Trophoblast cell (in vitro differentiated cells and primary cell): Measurements from ENCODE around the gene NFE2L2.

Source experiments
- DNase-seq, 2 donors: peaks; one replicate each; pipeline ENCODE4 v3.0.0-alpha.2; 2016
- H2AFZ ChIP-seq: 2 replicates; pipeline ENCODE4 v1.6.1; 2013; ENCODE audit warnings: low read length, moderate library complexity, mild to moderate bottlenecking; ENCODE audit not compliant: insufficient read depth, poor library complexity
- H2AK5ac ChIP-seq: 2 replicates; pipeline ENCODE4 v1.6.1; 2013; ENCODE audit warnings: mild to moderate bottlenecking, low read length
- H2BK120ac ChIP-seq: 2 replicates; pipeline ENCODE4 v1.6.1; 2013; ENCODE audit warnings: low read length, mild to moderate bottlenecking, moderate library complexity; ENCODE audit not compliant: insufficient read depth, poor library complexity
- H2BK12ac ChIP-seq: 2 replicates; pipeline ENCODE4 v1.6.1; 2013; ENCODE audit warnings: mild to moderate bottlenecking, low read length, moderate library complexity
- H2BK5ac ChIP-seq: 2 replicates; pipeline ENCODE4 v1.6.1; 2013; ENCODE audit warnings: low read length, low read depth, moderate library complexity, mild to moderate bottlenecking; ENCODE audit not compliant: poor library complexity
- H3K14ac ChIP-seq: 2 replicates; pipeline ENCODE4 v1.6.1; 2013; ENCODE audit warnings: mild to moderate bottlenecking, low read length
- H3K18ac ChIP-seq: 2 replicates; pipeline ENCODE4 v1.6.1; 2013; ENCODE audit warnings: mild to moderate bottlenecking, low read length
- H3K23ac ChIP-seq: 2 replicates; pipeline ENCODE4 v1.6.1; 2013; ENCODE audit warnings: low read length
- H3K27ac ChIP-seq: 2 replicates; pipeline ENCODE4 v1.5.1; 2013; ENCODE audit warnings: low read depth, mild to moderate bottlenecking, inconsistent platforms, low read length, moderate library complexity
- H3K27me3 ChIP-seq: 2 replicates; pipeline ENCODE4 v1.6.1; 2013; ENCODE audit warnings: inconsistent platforms, mild to moderate bottlenecking, low read length, moderate library complexity; ENCODE audit not compliant: insufficient read depth
- H3K36me3 ChIP-seq, 2 experiments: 1 replicate in 1 of 2; 2 replicates in 1 of 2; pipeline ENCODE4 v1.6.1; 2013; ENCODE audit warnings: low read length in 2 of 2, mild to moderate bottlenecking in 2 of 2, moderate library complexity in 1 of 2; ENCODE audit not compliant: insufficient read depth in 2 of 2, control insufficient read depth in 1 of 2
- H3K4ac ChIP-seq: 2 replicates; pipeline ENCODE4 v1.6.1; 2013; ENCODE audit warnings: low read depth, mild to moderate bottlenecking, low read length, moderate library complexity
- H3K4me1 ChIP-seq, 2 experiments: 1 replicate in 1 of 2; 2 replicates in 1 of 2; pipeline ENCODE4 v1.6.1; 2013; ENCODE audit warnings: low read length in 2 of 2, mild to moderate bottlenecking in 2 of 2, moderate library complexity in 1 of 2; ENCODE audit not compliant: insufficient read depth in 2 of 2, control insufficient read depth in 1 of 2
- H3K4me2 ChIP-seq: 2 replicates; pipeline ENCODE4 v1.6.1; 2013; ENCODE audit warnings: inconsistent platforms, mild to moderate bottlenecking, low read length, moderate library complexity
- H3K4me3 ChIP-seq: 2 replicates; pipeline ENCODE4 v1.5.1; 2013; ENCODE audit warnings: mild to moderate bottlenecking, low read depth, low read length, inconsistent platforms
- H3K79me1 ChIP-seq: one replicate; pipeline ENCODE4 v1.6.1; 2013; ENCODE audit warnings: low read length
- H3K79me2 ChIP-seq: 2 replicates; pipeline ENCODE4 v1.6.1; 2013; ENCODE audit warnings: low read length, mild to moderate bottlenecking; ENCODE audit not compliant: control insufficient read depth, insufficient read depth, poor library complexity
- H3K9ac ChIP-seq: 2 replicates; pipeline ENCODE4 v1.6.1; 2013; ENCODE audit warnings: mild to moderate bottlenecking, low read length
- H3K9me3 ChIP-seq: 2 replicates; pipeline ENCODE4 v1.6.1; 2013; ENCODE audit warnings: low read depth, mild to moderate bottlenecking, control low read depth, inconsistent platforms, low read length; ENCODE audit not compliant: insufficient read depth
- H4K12ac ChIP-seq: 2 replicates; pipeline ENCODE4 v1.6.1; 2013; ENCODE audit warnings: low read depth, mild to moderate bottlenecking, low read length, moderate library complexity
- H4K8ac ChIP-seq: 2 replicates; pipeline ENCODE4 v1.6.1; 2013; ENCODE audit warnings: low read depth, mild to moderate bottlenecking, low read length, moderate library complexity
- H4K91ac ChIP-seq: one replicate; pipeline ENCODE4 v1.6.1; 2013; ENCODE audit warnings: low read depth, mild to moderate bottlenecking, low read length, moderate library complexity
- WGBS: extraction: QIAGEN DNeasy Blood & Tissue Kit; methylation state at CpG from one replicate; pipeline ENCODE4 v1.1.7; 2013; ENCODE audit warnings: missing lambda C conversion rate; ENCODE audit not compliant: insufficient read length, insufficient coverage; ENCODE audit errors: extremely low coverage; 5-methylcytosine and 5-hydroxymethylcytosine counted together

The NFE2L2 gene

DNA sequence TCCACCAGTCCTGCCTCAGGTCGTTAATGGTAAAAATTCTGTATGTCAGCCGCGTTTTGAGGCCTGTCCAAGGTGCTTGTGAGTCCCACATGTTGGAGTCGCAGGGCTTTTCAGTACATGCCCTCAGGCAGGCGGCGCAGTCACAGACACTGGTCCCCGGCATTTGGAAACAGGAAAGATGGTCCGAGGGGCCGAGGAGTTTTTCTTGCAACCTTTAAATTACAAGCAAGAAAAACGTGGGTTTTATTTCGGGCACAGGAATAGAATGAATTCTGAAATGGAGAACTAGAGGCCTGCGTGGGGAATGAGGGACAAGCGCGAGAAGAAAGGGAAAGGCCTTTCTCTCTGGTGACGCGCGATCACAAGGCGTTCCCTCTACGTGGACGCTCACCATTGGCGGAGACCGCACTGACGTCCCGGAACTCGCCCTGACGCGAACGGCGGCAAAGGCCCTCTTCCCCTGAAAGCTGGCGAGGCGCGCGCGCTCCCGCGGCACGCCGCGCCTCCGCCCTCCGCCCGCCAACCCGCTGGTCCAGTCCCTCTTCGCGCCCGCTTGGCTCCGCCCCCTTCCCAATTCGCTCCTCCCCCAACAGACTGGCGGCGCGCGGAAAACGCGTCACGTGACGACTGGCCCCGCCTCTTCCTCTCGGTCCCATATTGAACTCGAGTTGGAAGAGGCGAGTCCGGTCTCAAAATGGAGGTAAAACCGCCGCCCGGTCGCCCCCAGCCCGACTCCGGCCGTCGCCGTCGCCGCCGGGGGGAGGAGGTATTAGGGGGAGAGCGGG lies 52.2 kb downstream of the NFE2L2 start, which contains the start of gene HNRNPA3:
HNRNPA3 (plus strand) TSS at position 689 of the 785 bp plus-strand sequence; CDS start at position 695, 6 bp downstream.
- H3K4me2 ChIP-seq: peak within 1 kb of the TSS; percentile 84
- no peaks in the 10 kb centered on the region for H3K4me1 ChIP-seq
- peaks cover 3 to 9% of the 10 kb centered on the region in 2 experiments for H3K36me3 ChIP-seq
- peak; percentile 99 to 100 for DNase-seq
- peak within 1 kb of the TSS; percentile 99 for H4K12ac ChIP-seq
- H3K4me3 ChIP-seq: peak within 1 kb of the TSS; percentile 89
- peak within 1 kb of the TSS; percentile 100 for H3K27ac ChIP-seq
- H4K8ac ChIP-seq: peak within 1 kb of the TSS; percentile 100
- H3K9ac ChIP-seq: peak within 1 kb of the TSS; percentile 95
- no peaks in the 10 kb centered on the region for H3K9me3 ChIP-seq
- no peak within 1 kb of the TSS for H2BK12ac ChIP-seq
- H2BK120ac ChIP-seq: peak within 1 kb of the TSS; percentile 98
- H2BK5ac ChIP-seq: peak within 1 kb of the TSS; percentile 99
- no peaks in the 10 kb centered on the region for H3K27me3 ChIP-seq
- peak within 1 kb of the TSS; percentile 99 for H4K91ac ChIP-seq
- no peak within 1 kb of the TSS for H3K23ac ChIP-seq
- WGBS: no CpG with 5 or more reads among the region's 74 CpGs
- peak within 1 kb of the TSS; percentile 99 for H3K18ac ChIP-seq
- peak within 1 kb of the TSS; percentile 97 for H2AFZ ChIP-seq
- peaks cover 11% of the 10 kb centered on the region for H3K79me1 ChIP-seq
- H3K4ac ChIP-seq: peak within 1 kb of the TSS; percentile 99
- H2AK5ac ChIP-seq: peak within 1 kb of the TSS; percentile 100
- H3K14ac ChIP-seq: peak within 1 kb of the TSS; percentile 100
- H3K79me2 ChIP-seq: peaks cover 9% of the 10 kb centered on the region

DNA sequence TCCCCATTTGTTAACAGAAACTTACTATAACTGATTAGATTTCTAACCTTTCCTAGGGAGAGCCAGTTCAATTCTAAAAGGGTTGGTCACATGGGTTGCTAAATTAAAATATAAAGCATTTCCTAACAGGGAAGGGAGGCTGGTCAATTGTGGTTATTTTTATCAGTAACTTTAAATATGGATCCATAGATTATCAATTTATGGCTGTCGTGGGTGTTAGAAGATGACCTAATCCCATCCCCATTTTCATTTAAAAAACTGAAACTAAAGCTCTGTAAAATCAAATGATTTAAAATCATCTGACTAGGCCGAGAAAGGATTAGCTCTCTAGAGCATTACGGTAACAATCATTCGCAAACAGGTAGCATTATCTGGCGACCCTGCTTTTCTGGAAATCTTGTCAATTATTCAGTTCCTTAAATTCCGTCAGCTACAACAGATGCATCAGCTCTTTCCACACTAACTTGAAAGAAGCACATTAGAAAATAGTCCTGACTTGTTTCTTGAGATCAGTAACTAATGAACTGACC lies 52.9 kb downstream of the NFE2L2 start:
- H2AK5ac ChIP-seq: no peak overlapping the region
- no peaks in the 10 kb centered on the region for H3K4me1 ChIP-seq
- H3K9me3 ChIP-seq: no peaks in the 10 kb centered on the region
- H4K8ac ChIP-seq: peak overlapping the region; percentile 58
- H3K4me2 ChIP-seq: peak overlapping the region; percentile 65
- peak overlapping the region; percentile 45 for H3K9ac ChIP-seq
- H2AFZ ChIP-seq: no peak overlapping the region
- H3K27ac ChIP-seq: peak overlapping the region; percentile 75
- DNase-seq: no peak
- H2BK120ac ChIP-seq: no peak overlapping the region
- no peak overlapping the region for H3K18ac ChIP-seq
- peaks cover 2 to 6% of the 10 kb centered on the region in 2 experiments for H3K36me3 ChIP-seq
- H4K91ac ChIP-seq: peak overlapping the region; percentile 59
- H3K4ac ChIP-seq: no peak overlapping the region
- H3K27me3 ChIP-seq: no peaks in the 10 kb centered on the region
- peak overlapping the region; percentile 49 for H3K4me3 ChIP-seq
- H3K23ac ChIP-seq: no peak overlapping the region
- peaks cover 11% of the 10 kb centered on the region for H3K79me1 ChIP-seq
- peak overlapping the region; percentile 4 for H4K12ac ChIP-seq
- peak overlapping the region; percentile 3 for H3K14ac ChIP-seq
- peaks cover 9% of the 10 kb centered on the region for H3K79me2 ChIP-seq
- no peak overlapping the region for H2BK12ac ChIP-seq
- H2BK5ac ChIP-seq: peak overlapping the region; percentile 15
- WGBS: no CpG with 5 or more reads among the region's 6 CpGs

DNA sequence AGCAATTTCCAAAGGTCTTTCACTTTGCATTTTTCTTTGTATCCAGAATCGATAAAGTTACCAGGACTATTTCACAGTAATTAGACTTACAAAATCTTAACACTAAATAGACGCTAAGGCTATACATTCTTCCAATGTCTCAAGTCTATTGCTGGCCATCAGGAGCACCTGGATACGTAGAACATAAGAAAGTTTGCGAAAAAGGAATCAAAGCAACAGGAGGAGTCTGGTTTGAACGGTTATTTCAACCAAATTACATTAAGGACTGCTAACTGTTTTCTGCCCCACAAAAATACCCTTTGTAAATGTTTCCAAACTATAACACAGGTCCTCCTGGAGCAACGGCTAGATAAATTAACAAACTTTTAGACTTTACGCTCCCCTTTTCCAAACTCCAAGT lies 53.4 kb downstream of the NFE2L2 start:
- Histone ChIP-seq H3K36me3 (peaks cover 2 to 3% of the 10 kb centered on the region in 2 experiments), H3K23ac (no peak overlapping the region), H3K27ac (peak overlapping the region; percentile 34), H3K14ac (no peak overlapping the region), H3K9me3 (no peaks in the 10 kb centered on the region), H3K9ac (no peak overlapping the region), H3K79me1 (peaks cover 11% of the 10 kb centered on the region), H3K4ac (no peak overlapping the region), H3K4me3 (no peak overlapping the region), H4K12ac (no peak overlapping the region), H3K4me2 (peak overlapping the region; percentile 65), H3K79me2 (peaks cover 9% of the 10 kb centered on the region), H4K8ac (no peak overlapping the region), H2BK12ac (no peak overlapping the region), H3K27me3 (no peaks in the 10 kb centered on the region), H2BK120ac (no peak overlapping the region), H2BK5ac (no peak overlapping the region), H3K4me1 (no peaks in the 10 kb centered on the region), H3K18ac (no peak overlapping the region), H2AFZ (no peak overlapping the region), H4K91ac (no peak overlapping the region), H2AK5ac (no peak overlapping the region)
- peak in 1 of 2 donors; percentile 12 for DNase-seq
- no CpG with 5 or more reads among the region's 7 CpGs for WGBS

DNA sequence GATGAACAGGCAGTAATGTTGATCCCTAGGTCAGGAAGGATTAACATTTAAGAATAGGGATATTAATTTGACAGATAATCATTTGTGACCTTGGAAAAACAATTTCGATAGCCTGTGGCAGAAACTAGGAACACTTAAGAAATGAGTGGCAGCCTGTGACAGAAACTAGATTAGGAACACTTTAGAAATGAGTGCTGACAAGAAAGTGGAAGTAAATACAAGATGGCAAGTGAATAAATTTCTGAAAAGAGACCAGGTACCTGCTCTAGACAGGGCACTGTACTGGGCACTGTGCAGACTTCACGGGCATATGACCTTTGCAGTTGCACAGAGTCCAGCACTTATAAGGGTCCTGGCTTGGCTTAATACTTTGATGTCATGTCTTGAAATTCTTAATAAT lies 57.4 kb downstream of the NFE2L2 start:
- Histone ChIP-seq H3K79me2 (no peaks in the 10 kb centered on the region), H3K79me1 (peaks cover 4% of the 10 kb centered on the region), H2AFZ (no peak overlapping the region), H4K91ac (no peak overlapping the region), H3K4me2 (no peak overlapping the region), H3K14ac (no peak overlapping the region), H3K18ac (no peak overlapping the region), H3K4me1 (no peaks in the 10 kb centered on the region), H2BK120ac (no peak overlapping the region), H4K12ac (no peak overlapping the region), H3K4ac (no peak overlapping the region), H4K8ac (no peak overlapping the region), H3K9ac (no peak overlapping the region), H3K36me3 (no peaks in the 10 kb centered on the region), H3K9me3 (no peaks in the 10 kb centered on the region), H3K27me3 (no peaks in the 10 kb centered on the region), H3K4me3 (no peak overlapping the region), H3K23ac (no peak overlapping the region), H3K27ac (no peak overlapping the region), H2BK12ac (no peak overlapping the region), H2AK5ac (no peak overlapping the region), H2BK5ac (no peak overlapping the region)
- DNase-seq: no peak
- WGBS: no CpG with 5 or more reads among the region's 2 CpGs
